Astrocyte of the hippocampus (primary cell): Measurements from ENCODE around the gene IL4I1.

Source experiments
- DNase-seq: peaks from one replicate; pipeline ENCODE4 v3.0.0; 2011; ENCODE audit warnings: low read depth, low spot score

IL4I1 gene

DNA sequence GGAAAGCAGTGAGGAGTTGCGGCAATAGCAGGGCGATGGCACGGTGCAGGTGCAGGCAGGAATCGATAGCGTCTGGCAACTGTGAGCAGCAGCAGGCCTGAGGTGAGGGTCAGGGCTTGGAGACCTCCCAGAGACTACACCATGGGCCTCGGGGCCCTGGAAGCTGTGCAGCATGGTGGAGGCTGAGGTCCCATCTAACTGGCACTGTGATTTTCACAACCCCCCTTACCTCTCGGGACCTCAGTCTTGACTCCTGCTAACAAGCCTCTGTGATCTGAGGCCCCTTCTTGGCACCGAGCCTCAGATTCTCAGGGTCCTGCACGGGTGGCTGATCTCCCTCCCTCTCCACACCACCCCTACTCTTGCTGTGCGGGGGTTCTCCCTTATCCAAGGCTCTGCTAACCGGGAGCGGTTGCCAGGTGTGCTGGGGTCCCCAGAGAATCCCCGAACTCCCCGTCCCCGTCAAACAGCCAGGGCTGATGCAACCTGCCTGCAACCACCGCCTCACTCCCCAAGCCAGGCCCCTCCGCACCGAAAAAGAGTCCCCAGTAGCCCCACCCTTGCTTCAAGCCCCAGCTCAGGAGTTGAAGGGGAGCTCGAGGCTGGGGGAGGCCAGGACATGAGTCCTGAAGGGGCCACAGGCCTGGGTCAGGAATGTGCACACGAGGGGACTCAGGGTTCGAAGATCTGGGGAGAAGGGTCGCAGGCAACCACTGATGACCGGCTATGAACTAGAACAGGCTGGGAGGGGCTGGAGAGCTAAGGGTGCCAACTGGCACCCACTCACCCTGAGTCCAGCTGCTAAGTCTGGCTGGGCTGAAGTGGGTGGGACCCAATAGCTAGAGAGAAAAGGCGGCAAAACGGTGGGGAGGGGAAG is 27.6 kb upstream of the IL4I1 start:
- DNase-seq, result no peak

GRCh38 chr19:49923055-49924003 is 26.6 kb upstream of the IL4I1 start:
- no peak for DNase-seq

DNA sequence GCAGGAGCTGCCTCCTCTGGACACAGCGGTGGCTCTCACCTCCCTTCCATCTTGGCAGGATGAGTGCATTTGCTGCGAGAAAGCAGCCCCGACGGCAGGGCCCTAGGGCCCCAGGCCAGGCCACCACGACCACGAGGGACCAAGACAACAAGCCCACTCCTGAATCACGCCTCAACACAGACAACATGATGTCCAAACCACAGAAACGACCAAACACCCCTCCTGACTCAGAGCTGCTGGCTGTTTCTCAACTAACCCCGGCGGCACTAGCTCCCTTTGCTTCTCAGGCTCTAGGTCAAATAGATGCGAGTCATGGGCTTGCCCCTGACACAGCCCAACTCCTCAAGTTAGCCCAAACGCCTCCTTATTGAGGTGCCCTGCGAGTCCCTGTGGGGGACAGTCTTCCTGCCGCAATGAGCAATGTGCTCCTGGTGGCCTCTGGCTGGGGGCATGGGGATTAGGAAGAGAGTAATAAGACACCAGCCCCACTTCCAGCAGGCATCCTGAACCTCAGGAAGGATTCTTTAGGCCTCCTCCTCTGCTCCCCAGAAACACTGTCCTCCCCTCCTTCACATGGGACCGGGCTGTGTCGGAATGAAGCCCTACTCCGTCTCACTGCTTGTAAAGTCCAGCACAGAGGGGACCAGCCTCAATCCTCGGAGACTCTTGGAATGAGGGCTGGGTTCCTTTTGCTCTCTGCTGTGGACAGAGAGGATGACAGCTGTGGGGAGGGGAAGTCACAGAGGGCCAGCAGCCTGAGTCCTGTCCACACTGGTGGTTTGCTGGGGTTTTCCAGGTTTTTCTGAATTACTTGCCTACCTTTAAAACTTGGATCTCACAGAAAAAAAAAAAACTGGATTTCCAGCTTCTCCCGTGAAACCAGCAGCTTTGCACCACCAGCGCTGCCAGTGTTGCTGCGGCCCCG is 25.4 kb upstream of the IL4I1 start:
- peak; percentile 62 for DNase-seq

- no peak for DNase-seq
Observed at GRCh38 chr19:49920624-49921363, 24.1 kb upstream of the IL4I1 start.

DNA sequence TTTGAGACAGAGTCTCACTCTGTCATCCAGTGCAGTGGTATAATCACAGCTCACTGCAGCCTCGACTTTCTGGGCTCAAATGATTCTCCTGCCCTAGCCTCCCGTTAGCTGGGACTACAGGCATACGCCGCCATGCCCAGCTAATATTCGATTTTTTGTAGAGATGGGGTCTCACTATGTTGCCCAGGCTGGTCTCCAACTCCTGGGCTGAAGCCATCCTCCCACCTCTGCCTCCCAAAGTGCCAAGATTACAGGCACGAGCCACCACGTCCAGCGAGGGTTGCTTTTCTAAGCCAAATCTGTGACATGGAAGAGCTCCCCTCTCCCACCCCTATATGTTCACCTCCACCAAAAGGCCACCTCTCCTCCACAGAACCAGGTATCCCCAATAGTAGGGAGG is 21.4 kb upstream of the IL4I1 start:
- DNase-seq, result no peak

GRCh38 chr19:49916839-49917733 is 20.4 kb upstream of the IL4I1 start:
- DNase-seq, result no peak

GRCh38 chr19:49915271-49915670 is 18.6 kb upstream of the IL4I1 start:
- no peak for DNase-seq

DNA sequence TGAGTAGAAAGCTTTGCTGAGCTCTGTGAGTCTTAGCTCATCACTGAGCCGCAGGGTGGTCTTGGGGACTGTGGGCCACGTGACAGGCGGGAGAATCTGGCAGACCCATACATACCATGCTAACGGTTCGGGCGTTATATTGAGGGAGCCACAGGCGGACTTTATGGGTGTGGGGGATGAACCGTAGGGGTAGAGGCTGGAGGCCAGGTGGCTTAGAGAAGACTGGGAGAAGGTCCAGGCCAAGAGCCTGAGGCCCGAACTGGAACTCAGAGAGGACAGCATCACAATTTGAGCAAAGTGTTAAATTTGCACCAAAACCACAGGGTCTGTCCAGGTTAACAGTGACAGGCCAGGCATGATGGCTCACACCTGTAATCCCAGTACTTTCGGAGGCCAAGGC is 17.0 kb upstream of the IL4I1 start:
- DNase-seq, result no peak

DNA sequence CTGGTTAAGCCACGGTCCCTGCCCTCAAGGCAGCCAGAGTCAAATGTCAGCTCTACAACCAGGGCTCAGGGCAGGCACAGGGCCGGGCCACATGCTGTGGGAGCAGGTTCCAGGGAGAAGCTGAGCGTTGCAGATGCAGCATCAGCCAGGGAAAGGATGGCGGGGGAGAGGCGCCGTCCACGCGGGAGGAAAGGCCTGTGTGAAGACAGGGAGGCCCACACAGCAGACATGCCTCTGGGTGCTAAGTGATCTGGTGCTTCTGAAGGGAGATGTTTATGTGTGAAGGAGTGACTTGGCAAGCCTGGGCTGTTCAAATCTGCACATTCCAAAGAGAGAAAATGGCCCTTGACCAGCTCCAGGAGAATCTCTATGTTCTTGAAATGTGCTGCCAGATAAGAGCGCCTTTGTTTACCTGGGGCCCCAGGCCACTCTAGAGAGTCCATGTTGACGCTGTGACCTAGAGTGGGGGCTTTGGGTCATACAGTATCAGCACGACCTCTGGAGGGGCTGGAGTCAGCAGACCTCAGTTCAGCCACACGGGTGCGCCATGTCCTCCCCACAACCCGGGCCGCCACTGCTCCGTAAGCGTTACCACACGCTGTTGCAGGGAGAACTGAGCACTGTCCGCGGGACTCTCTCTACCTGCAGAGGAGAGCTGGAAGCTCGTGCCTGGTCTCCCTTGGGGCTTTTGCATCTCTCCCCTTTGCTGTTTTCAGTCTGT is 16.4 kb upstream of the IL4I1 start:
- no peak for DNase-seq

GRCh38 chr19:49911381-49912145 is 14.9 kb upstream of the IL4I1 start:
- DNase-seq, result no peak

DNA sequence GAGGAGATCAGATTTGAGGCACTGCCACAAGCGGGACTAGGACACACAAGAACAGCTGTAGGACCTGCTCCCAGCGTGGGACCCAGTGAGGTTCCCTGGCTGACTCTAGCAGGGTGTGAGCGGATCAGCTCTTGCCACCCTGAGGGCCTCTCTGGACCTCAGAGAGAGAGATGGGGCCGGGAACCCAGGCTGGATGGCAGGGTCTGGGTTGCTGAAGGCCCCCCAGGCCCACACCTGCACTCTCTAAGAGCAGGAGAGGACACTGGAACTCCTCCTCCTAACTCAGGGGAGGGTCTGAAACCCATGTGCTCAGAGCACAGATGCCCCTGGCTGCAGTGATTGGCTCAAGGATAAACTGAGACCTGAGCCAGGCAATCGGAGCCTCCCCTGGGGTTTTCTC is 13.5 kb upstream of the IL4I1 start:
- no peak for DNase-seq

- no peak for DNase-seq
Observed at GRCh38 chr19:49908480-49909420, 12.1 kb upstream of the IL4I1 start.

DNA sequence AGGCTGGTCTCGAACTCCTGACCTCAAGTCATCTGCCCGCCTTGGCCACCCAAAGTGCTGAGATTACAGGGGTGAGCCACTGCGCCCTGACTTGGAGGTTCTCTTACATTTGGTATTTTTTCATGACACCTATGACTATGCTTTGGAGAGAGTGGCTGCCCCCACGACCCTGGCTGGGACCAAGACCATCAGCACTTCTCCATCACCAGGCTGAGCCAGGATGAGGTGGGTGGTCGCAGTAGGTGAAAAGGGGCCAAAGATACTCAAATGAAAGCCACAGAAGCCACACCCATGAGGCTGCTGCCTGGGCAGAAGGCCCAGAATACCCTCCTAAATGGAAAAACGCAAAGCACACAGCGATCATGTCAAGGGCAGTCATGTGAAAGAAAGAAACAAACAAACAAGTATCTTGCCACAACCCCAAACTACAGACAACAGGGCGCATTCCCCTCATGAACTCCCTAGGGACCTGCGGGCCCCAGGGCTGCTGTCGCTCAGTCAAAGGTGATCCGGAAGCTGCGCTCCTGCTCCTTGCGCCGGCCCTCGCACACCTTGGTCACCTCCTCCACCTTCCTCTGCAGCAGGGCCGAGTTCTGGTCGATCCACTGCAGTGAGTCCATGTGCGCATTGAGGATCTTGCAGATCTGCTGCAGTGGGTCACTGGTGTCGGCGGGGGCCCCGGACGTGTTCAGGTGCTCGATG is 11.2 kb upstream of the IL4I1 start:
- DNase-seq, result no peak

- DNase-seq, result no peak
Observed at GRCh38 chr19:49906879-49907564, 10.3 kb upstream of the IL4I1 start.

GRCh38 chr19:49904136-49904535 is 7.4 kb upstream of the IL4I1 start:
- no peak for DNase-seq
